Measurements from ENCODE around the gene SRRM5. TPM values are rescaled to one million over a fixed set of nuclear protein-coding genes. Genes with fewer than 3 reads are reported as not detected.

The SRRM5 gene
- total and polyA plus RNA-seq, 2 of the 13 experiments (the other 11 are each of a cell fraction or from before 2014, with no cell fraction given) = 0.11 to 0.16 TPM

DNA sequence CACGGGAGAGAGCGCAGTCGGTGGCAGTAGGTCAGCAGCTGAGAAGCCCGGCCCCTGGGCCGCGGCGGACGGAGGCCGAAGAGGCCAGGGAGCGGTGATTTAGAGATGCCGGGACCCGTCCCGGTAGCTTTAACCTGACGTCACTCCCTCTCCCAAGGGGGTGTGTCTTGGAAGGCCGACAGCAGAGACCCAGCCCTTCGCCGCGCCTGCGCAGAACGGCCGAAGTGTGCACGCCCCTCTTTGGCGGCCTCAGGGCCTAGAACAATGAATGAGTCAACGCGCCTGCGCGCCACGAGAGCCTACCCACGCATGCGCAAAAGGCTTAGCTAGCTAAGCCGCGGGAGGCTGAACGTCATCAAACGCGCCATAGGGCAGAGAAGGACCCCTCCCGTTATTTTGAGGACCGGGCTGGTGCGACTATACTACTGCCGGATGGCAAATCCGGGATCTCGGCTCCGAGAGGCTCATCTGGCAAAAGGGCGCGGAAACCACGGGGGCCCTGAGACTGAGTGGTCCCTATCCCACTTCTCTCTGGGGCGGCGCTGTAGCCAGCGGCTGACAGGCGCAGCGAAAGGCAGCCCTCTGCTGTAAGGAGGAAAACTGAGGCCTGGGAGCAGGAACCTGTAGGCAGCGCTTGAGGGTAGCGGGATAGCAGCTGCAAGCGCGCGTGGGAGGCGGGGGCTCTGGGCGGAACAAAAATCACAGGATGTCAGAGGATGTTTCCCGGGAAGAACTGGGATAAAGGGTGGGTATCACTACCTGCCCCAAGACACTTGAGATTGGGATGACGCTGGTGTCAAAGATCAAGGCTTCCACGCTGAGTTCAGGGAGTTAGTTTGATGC lies 15.7 kb upstream of the SRRM5 start, which contains the start of the genes IRGQ and ZNF576 (continued):
- TF ChIP-seq, protein P1, sequence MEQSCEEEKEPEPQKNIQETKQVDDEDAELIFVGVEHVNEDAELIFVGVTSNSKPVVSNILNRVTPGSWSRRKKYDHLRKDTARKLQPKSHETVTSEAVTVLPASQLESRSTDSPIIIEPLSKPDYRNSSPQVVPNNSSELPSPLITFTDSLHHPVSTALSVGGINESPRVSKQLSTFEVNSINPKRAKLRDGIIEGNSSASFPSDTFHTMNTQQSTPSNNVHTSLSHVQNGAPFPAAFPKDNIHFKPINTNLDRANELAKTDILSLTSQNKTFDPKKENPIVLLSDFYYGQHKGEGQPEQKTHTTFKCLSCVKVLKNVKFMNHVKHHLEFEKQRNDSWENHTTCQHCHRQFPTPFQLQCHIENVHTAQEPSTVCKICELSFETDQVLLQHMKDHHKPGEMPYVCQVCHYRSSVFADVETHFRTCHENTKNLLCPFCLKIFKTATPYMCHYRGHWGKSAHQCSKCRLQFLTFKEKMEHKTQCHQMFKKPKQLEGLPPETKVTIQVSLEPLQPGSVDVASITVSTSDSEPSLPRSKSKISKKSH (CRISPR knock-in tag; IDR thresholded peaks at IDR 0.05; ENCODE audit: borderline replicate concordance) = peak; percentile 55; the same call in 1 of the 2 replicates
- TF ChIP-seq ZZZ3 (CRISPR knock-in tag; IDR thresholded peaks at IDR 0.05; ENCODE audit: borderline replicate concordance) (peak; percentile 45; the same call in 1 of the 2 replicates), YY1 (IDR thresholded peaks at IDR 0.05; ENCODE audit: insufficient read depth, insufficient replicate concordance, low read depth, low read length) (peak; percentile 57), FOSL2 (CRISPR knock-in tag; IDR thresholded peaks at IDR 0.05) (peak; percentile 52; the same call in 1 of the 2 replicates), ZNF3 (CRISPR knock-in tag; IDR thresholded peaks at IDR 0.05) (no peak), STAG1 (CRISPR knock-in tag; IDR thresholded peaks at IDR 0.05) (peak; percentile 29; the same call in 1 of the 2 replicates), ZBTB3 (CRISPR knock-in tag; IDR thresholded peaks at IDR 0.05; ENCODE audit: borderline replicate concordance, low read depth) (peak; percentile 94), ZNF121 (CRISPR knock-in tag; IDR thresholded peaks at IDR 0.05) (no peak), ZBTB38 (CRISPR knock-in tag; IDR thresholded peaks at IDR 0.05) (peak; percentile 56; the same call in 1 of the 2 replicates), KMT2B (CRISPR knock-in tag; IDR thresholded peaks at IDR 0.05) (peak; percentile 63), ZNF253 (CRISPR knock-in tag; IDR thresholded peaks at IDR 0.05; ENCODE audit: borderline replicate concordance) (no peak), ZFP37 (CRISPR knock-in tag; IDR thresholded peaks at IDR 0.05; ENCODE audit: borderline replicate concordance) (no peak), ZSCAN31 (CRISPR knock-in tag; IDR thresholded peaks at IDR 0.05; ENCODE audit: low read depth) (peak; percentile 78; the same call in 1 of the 2 replicates)
- TF ChIP-seq, protein P2, sequence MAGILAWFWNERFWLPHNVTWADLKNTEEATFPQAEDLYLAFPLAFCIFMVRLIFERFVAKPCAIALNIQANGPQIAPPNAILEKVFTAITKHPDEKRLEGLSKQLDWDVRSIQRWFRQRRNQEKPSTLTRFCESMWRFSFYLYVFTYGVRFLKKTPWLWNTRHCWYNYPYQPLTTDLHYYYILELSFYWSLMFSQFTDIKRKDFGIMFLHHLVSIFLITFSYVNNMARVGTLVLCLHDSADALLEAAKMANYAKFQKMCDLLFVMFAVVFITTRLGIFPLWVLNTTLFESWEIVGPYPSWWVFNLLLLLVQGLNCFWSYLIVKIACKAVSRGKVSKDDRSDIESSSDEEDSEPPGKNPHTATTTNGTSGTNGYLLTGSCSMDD (CRISPR knock-in tag; IDR thresholded peaks at IDR 0.05) = no peak
- TF ChIP-seq, protein P3, sequence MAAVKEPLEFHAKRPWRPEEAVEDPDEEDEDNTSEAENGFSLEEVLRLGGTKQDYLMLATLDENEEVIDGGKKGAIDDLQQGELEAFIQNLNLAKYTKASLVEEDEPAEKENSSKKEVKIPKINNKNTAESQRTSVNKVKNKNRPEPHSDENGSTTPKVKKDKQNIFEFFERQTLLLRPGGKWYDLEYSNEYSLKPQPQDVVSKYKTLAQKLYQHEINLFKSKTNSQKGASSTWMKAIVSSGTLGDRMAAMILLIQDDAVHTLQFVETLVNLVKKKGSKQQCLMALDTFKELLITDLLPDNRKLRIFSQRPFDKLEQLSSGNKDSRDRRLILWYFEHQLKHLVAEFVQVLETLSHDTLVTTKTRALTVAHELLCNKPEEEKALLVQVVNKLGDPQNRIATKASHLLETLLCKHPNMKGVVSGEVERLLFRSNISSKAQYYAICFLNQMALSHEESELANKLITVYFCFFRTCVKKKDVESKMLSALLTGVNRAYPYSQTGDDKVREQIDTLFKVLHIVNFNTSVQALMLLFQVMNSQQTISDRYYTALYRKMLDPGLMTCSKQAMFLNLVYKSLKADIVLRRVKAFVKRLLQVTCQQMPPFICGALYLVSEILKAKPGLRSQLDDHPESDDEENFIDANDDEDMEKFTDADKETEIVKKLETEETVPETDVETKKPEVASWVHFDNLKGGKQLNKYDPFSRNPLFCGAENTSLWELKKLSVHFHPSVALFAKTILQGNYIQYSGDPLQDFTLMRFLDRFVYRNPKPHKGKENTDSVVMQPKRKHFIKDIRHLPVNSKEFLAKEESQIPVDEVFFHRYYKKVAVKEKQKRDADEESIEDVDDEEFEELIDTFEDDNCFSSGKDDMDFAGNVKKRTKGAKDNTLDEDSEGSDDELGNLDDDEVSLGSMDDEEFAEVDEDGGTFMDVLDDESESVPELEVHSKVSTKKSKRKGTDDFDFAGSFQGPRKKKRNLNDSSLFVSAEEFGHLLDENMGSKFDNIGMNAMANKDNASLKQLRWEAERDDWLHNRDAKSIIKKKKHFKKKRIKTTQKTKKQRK (IDR thresholded peaks at IDR 0.05; ENCODE audit: low read length) = no peak
- TF ChIP-seq, protein P4, sequence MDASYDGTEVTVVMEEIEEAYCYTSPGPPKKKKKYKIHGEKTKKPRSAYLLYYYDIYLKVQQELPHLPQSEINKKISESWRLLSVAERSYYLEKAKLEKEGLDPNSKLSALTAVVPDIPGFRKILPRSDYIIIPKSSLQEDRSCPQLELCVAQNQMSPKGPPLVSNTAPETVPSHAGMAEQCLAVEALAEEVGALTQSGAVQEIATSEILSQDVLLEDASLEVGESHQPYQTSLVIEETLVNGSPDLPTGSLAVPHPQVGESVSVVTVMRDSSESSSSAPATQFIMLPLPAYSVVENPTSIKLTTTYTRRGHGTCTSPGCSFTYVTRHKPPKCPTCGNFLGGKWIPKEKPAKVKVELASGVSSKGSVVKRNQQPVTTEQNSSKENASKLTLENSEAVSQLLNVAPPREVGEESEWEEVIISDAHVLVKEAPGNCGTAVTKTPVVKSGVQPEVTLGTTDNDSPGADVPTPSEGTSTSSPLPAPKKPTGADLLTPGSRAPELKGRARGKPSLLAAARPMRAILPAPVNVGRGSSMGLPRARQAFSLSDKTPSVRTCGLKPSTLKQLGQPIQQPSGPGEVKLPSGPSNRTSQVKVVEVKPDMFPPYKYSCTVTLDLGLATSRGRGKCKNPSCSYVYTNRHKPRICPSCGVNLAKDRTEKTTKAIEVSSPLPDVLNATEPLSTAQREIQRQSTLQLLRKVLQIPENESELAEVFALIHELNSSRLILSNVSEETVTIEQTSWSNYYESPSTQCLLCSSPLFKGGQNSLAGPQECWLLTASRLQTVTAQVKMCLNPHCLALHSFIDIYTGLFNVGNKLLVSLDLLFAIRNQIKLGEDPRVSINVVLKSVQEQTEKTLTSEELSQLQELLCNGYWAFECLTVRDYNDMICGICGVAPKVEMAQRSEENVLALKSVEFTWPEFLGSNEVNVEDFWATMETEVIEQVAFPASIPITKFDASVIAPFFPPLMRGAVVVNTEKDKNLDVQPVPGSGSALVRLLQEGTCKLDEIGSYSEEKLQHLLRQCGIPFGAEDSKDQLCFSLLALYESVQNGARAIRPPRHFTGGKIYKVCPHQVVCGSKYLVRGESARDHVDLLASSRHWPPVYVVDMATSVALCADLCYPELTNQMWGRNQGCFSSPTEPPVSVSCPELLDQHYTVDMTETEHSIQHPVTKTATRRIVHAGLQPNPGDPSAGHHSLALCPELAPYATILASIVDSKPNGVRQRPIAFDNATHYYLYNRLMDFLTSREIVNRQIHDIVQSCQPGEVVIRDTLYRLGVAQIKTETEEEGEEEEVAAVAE (CRISPR knock-in tag; IDR thresholded peaks at IDR 0.05; ENCODE audit: borderline replicate concordance) = no peak; the same call in 1 of the 2 replicates

All from HepG2 (cell line).